Measurements from ENCODE around the gene VCAM1. TPM values are rescaled to one million over a fixed set of nuclear protein-coding genes. Genes with fewer than 3 reads are reported as not detected.
"Not testable (repeated sequence)": the region's sequence is repeated elsewhere in the genome, so short reads cannot be mapped to it uniquely, and the experiment has no call there.

VCAM1 gene
- total and polyA plus RNA-seq, 11 donors, result 1.3 to 40.7 (median 3.9) TPM

- H3K27me3 ChIP-seq, result no peaks in the 10 kb centered on the region
- WGBS, 4 donors, result 94 to 99% (median 96%) methylated on average over 4 of the region's 4 CpGs
- TF ChIP-seq POLR2A (IDR thresholded peaks at IDR 0.05), result no peak
- H3K9me3 ChIP-seq, result no peaks in the 10 kb centered on the region
- no peaks in the 10 kb centered on the region for H3K36me3 ChIP-seq
- no peak overlapping the region for H3K27ac ChIP-seq
- H3K4me3 ChIP-seq, result no peak overlapping the region
- H3K4me1 ChIP-seq, result peaks cover 0 to 6% (median under 1%) of the 10 kb centered on the region in 12 donors
- no peak for DNase-seq
- no peak for ATAC-seq
- intact Hi-C loops (cut with DNase I), result no loop called here
Measured at GRCh38 chr1:100775483-100775882, 55.9 kb downstream of the VCAM1 start.

DNA sequence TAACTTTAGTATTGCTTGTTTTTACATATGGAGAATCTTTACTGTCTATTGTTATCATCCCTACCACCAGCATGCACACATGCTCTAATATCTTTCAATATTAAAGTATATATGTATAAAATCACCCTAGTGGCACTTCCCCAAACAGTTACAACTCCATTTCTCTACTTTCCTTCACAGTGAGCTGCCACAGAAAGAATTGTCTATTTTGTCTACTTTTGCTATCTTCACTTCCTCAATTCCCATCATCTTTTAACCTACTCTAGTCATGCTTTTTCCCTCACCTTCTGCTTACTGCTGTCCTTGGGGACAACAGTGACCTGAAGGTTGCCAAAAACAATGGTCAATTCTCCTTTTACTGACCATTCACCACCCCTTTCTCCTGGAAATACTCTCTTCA is 59.2 kb downstream of the VCAM1 start:
- Histone ChIP-seq H3K27me3 (no peaks in the 10 kb centered on the region), H3K4me1 (no peaks in the 10 kb centered on the region), H3K9me3 (peaks cover 0 to 9% (median 0%) of the 10 kb centered on the region in 12 donors), H3K27ac (no peak overlapping the region), H3K4me3 (no peak overlapping the region), H3K36me3 (no peaks in the 10 kb centered on the region)
- no peak for DNase-seq
- intact Hi-C loops (cut with DNase I), result no loop called here
- TF ChIP-seq CTCF (IDR thresholded peaks at IDR 0.05) (no peak), POLR2A (IDR thresholded peaks at IDR 0.05) (no peak)
- no peak for ATAC-seq

DNA sequence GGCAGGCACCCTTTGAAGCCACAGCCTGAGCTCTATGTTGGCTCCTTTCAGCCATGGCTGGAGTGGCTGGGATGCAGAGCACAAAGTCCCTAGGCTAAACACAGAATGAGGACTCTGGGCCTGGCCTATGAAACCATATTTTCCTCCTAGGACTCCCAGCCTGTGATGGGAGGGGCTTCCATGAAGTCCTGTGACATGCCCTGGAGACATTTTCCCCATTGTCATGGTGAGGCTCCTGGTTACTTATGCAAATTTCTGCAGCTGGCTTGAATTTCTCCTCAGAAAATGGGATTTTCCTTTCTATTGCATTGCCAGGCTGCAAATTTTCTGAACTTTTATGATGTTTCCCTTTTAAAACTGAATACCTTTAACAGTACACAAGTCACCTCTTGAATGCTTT is 61.3 kb downstream of the VCAM1 start:
- H3K9me3 ChIP-seq, result peaks cover 0 to 9% (median 0%) of the 10 kb centered on the region in 12 donors
- no peaks in the 10 kb centered on the region for H3K36me3 ChIP-seq
- no peaks in the 10 kb centered on the region for H3K27me3 ChIP-seq
- DNase-seq (no peak), ATAC-seq (no peak)
- peaks cover 0 to 8% (median 0%) of the 10 kb centered on the region in 12 donors for H3K4me1 ChIP-seq
- no peak overlapping the region for H3K27ac ChIP-seq
- intact Hi-C loops (cut with DNase I), result no loop called here
- H3K4me3 ChIP-seq, result no peak overlapping the region
- TF ChIP-seq POLR2A (IDR thresholded peaks at IDR 0.05) (no peak), CTCF (IDR thresholded peaks at IDR 0.05) (no peak)

DNA sequence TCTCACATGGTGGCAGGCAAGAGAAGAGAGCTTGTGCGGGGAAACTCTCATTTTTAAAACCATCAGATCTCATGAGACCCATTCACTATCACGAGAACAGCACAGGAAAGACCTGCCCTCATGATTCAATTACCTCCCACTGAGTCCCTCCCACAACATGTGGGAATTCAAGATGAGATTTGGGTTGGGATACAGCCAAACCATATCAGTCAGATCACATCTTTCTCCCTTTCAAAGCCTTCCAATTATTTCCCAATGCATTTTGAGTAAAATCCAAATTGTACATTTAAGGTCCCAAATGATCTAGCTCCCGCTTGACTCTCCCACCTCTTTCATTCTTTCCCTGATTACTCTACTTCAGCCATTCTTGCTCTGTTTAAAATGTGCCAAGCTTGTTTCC is 62.2 kb downstream of the VCAM1 start:
- WGBS, 4 donors, result 62 to 85% (median 79%) methylated on average over 3 of the region's 3 CpGs
- not testable (repeated sequence) for ATAC-seq

DNA sequence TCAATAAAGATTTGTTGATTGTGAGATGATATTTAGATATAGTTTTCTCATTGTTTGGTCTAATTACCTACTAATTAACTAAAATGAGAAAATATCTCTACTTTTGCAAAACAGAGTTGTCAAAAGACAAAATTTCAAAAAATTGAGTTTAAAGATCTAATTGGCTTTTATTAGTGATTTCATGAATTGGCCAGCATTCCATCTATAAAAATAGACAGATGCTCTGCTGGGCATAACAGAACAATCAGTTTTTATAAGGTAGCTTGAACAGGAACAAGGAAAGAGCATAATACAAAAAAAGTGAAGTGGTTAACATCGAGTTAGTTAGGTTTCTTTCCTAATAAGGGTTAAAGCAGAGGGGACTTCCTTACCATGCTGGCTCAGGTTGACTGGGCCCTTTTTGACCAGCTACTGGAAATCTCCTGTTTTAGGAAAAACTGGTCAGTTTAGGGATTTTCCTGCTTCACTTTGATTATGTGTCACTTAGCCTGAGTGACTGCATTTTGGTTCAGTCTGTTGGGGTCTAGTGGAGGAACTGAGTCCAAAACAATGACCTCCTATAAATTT is 63.0 kb downstream of the VCAM1 start:
- DNase-seq (no peak), ATAC-seq (no peak)
- intact Hi-C loops (cut with DNase I), result no loop called here
- 66 to 88% (median 78%) methylated on average over 1 of the region's 1 CpG for WGBS, 4 donors
- H3K4me1 ChIP-seq, result peaks cover 0 to 14% (median 0%) of the 10 kb centered on the region in 12 donors
- no peaks in the 10 kb centered on the region for H3K36me3 ChIP-seq
- no peak overlapping the region for H3K27ac ChIP-seq
- TF ChIP-seq CTCF (IDR thresholded peaks at IDR 0.05), result no peak
- no peak for TF ChIP-seq POLR2A (IDR thresholded peaks at IDR 0.05)
- H3K9me3 ChIP-seq, result peaks cover 0 to 9% (median 0%) of the 10 kb centered on the region in 12 donors
- no peak overlapping the region for H3K4me3 ChIP-seq
- no peaks in the 10 kb centered on the region for H3K27me3 ChIP-seq

More for the DNA sequence above, 62.2 kb downstream of the VCAM1 start:
- H3K27me3 ChIP-seq; H3K36me3 ChIP-seq; intact Hi-C loops (cut with DNase I); H3K27ac ChIP-seq; H3K4me3 ChIP-seq; H3K9me3 ChIP-seq; DNase-seq: not testable (repeated sequence)
- peaks cover 0 to 14% (median 0%) of the 10 kb centered on the region in 12 donors for H3K4me1 ChIP-seq

All from heart left ventricle (tissue), 16 donors.